ENCODE results near the gene CITED4.

Gene CITED4

GRCh38 chr1:40886318-40887011, 24.3 kb upstream of the CITED4 start:
- no peak for DNase-seq (ENCODE audit: low read depth in 2 of 2)

GRCh38 chr1:40884055-40884795, 22.1 kb upstream of the CITED4 start:
- no peak for DNase-seq (ENCODE audit: low read depth in 2 of 2)

GRCh38 chr1:40880813-40881549, 18.8 kb upstream of the CITED4 start:
- no peak for DNase-seq (ENCODE audit: low read depth in 2 of 2)

- DNase-seq (ENCODE audit: low read depth in 2 of 2), result no peak
Observed at GRCh38 chr1:40879482-40880175, 17.5 kb upstream of the CITED4 start.

- no peak for DNase-seq (ENCODE audit: low read depth in 2 of 2)
Observed at GRCh38 chr1:40878906-40879305, 16.7 kb upstream of the CITED4 start.

GRCh38 chr1:40877698-40878097, 15.5 kb upstream of the CITED4 start:
- peak; percentile 46 to 47 for DNase-seq (ENCODE audit: low read depth in 2 of 2)

DNA sequence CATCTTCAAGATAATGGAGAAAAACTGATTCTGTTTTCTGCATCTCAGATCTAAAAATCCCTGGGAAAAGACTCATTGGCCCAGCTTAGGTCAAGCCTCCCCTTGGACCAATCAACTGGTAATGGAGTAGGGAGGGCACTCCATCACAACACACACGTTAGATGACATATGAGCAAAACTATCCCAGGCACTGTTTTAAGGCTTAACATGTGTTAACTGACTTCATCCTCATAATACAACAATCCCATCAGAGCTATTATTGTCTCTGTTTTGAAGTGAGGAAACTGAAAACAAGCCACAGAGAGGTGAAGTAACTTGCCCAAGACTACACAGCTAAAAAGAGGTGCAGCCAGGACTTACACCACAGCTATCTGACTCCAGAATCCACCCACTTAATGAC, 14.7 kb upstream of the CITED4 start:
- no peak for DNase-seq (ENCODE audit: low read depth in 2 of 2)

DNA sequence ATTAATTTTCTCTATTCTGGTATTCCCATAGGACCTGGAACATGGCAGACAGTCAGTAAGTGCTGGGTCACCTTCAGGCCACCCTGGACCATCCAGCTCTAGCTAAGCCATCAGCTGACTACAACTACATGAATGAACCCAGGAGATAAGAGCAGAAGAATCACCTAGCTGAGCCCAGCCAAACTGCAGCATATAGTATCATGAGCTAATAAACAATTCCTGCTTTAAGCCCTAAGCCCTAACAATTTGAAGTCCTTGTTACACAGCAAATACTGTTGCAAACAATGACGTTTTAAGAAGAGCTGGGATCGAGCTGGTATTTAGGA, 14.2 kb upstream of the CITED4 start:
- no peak for DNase-seq (ENCODE audit: low read depth in 2 of 2)

GRCh38 chr1:40873863-40874472, 11.8 kb upstream of the CITED4 start:
- no peak for DNase-seq (ENCODE audit: low read depth in 2 of 2)

- DNase-seq (ENCODE audit: low read depth in 2 of 2), result no peak
Observed at GRCh38 chr1:40872276-40872675, 10.1 kb upstream of the CITED4 start.

- DNase-seq (ENCODE audit: low read depth in 2 of 2), result no peak
Observed at GRCh38 chr1:40870135-40870728, 8.1 kb upstream of the CITED4 start.

- DNase-seq (ENCODE audit: low read depth in 2 of 2), result no peak
Observed at GRCh38 chr1:40868051-40868723, 6.0 kb upstream of the CITED4 start.

GRCh38 chr1:40861224-40862003, 749 bp downstream of the CITED4 start:
- no peak for DNase-seq (ENCODE audit: low read depth in 2 of 2)

- DNase-seq (ENCODE audit: low read depth in 2 of 2), result no peak
Observed at GRCh38 chr1:40860706-40861223, 1.4 kb downstream of the CITED4 start.

DNA sequence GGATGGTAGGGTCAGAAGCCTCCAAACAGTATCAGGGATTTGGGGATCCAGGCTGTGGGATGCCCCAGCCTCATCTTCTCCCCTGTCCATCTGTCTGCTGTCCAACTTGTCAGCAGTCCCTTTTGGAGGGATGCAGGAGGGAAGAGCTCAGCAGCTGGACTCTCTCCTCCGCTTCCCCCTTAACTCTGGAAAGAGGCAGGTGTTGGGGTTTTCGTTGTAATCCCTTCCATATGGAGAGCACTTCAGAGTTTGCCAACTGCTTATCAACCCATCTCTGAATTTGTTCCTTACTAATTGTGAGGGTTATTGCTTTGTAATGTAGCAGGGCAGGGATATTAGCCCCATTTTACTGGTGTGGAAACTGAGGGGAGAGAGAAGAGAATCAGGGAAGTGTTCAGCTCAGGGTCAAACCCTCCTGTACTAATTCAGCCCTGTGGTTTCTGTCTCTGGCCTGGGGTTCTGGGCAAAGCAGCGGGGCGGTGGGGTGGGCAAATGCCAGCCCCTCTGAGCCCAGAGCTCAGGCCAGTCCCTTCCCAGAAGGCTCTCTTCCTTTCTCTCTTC, 3.2 kb downstream of the CITED4 start:
- no peak for DNase-seq (ENCODE audit: low read depth in 2 of 2)

- DNase-seq (ENCODE audit: low read depth in 2 of 2), result no peak
Observed at GRCh38 chr1:40857737-40858136, 4.4 kb downstream of the CITED4 start.

GRCh38 chr1:40856656-40857302, 5.4 kb downstream of the CITED4 start:
- DNase-seq (ENCODE audit: low read depth in 2 of 2), result no peak

DNA sequence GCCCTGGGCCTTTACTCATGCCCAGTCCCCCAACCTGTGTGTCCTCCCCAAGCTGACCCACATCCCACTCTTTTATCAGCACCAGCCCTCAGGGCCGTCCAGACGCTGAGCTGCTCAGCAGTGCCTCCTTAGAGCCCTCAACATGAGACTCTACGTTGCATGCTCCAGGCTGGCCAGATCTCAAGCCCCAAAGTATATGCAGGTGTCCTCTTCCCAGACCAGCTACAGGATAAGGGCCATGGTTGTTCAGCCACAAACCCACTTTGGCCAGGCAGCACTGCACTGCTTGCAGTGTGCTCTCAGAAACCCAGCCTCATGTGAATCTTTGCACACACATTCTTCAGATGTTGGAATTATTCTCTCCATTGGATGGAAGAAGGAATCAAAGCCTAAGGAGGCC, 6.0 kb downstream of the CITED4 start:
- no peak for DNase-seq (ENCODE audit: low read depth in 2 of 2)

DNA sequence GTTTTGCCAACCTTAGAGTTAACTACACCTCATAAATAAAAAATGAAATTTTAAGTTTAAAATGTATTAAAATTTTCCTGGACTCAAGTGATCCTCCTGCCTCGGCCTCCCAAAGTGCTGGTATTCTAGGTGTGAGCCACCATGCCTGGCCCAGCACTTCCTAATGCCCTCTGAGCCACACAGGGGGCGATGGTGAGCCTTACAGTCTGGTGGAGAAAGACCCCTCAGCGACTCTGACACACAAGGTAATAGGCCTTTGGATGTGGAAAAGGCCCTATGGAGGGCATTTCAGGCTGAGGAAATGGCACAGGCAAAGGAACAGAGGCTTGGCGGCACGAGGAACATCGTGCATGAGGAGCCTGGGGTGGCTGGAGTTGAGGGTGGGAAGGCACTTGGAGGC, 6.7 kb downstream of the CITED4 start:
- DNase-seq (ENCODE audit: low read depth in 2 of 2), result no peak
